K562 (cell line): ENCODE results near the gene IKZF3. TPM values are rescaled to one million over a fixed set of nuclear protein-coding genes. Genes with fewer than 3 reads are reported as not detected.
A peak's percentile ranks its signal among the peaks of the same experiment; 100 is the strongest.

Source experiments
- DIDO1 ChIP-seq: fragments of 450-650 bp; IDR thresholded peaks from 2 replicates; pipeline ENCODE4 v1.6.1; 2016; ENCODE audit warnings: low read depth, missing biosample characterization, missing genetic modification characterization
- MTA2 ChIP-seq: fragments of 450-650 bp; IDR thresholded peaks from 2 replicates; pipeline ENCODE4 v1.6.1; 2016; ENCODE audit warnings: low read depth
- PHF20 ChIP-seq: fragments of 450-650 bp; IDR thresholded peaks from 2 replicates; pipeline ENCODE4 v1.6.1; 2018; ENCODE audit not compliant: partially characterized antibody
- SNRNP70 ChIP-seq: fragments of 200-400 bp; formaldehyde crosslinking; optimal IDR thresholded peaks from 2 replicates; pipeline ENCODE3; 2017; ENCODE audit warnings: low read depth, low read length
- ZNF695 ChIP-seq: fragments of 450-650 bp; formaldehyde crosslinking; IDR thresholded peaks from 2 replicates; pipeline ENCODE4 v1.4.0; 2020; ENCODE audit warnings: mild to moderate bottlenecking, moderate library complexity
- polyA plus RNA-seq, 8 experiments: library from polyadenylated mRNA; depleted of rRNA in 4 of 8; stranded (reverse) in 5 of 8; unstranded in 3 of 8; fragments of >200 nt; fragmentation: Nextera tagmentation in 2 of 8; fragmentation: Illumina TruSeq in 1 of 8; extraction: Ambion mirVana in 2 of 8; extraction: Trizol in 1 of 8; gene quantifications; 2 replicates each; pipeline versions ENCODE4 v1.2.1 to v1.2.3, GENCODE V29; 2011 to 2014; ENCODE audit warnings: inconsistent platforms in 1 of 8, missing spikeins in 1 of 8
- total RNA-seq, 7 experiments: library from RNA; depleted of rRNA in 6 of 7; stranded (reverse); fragments of >200 nt in 6 of 7; fragmentation: Illumina TruSeq in 2 of 7; extraction: Trizol in 2 of 7; gene quantifications; 2 replicates each; pipeline versions ENCODE4 v1.2.1 to v1.2.3, GENCODE V29; 2011 to 2021; ENCODE audit warnings: low replicate concordance in 1 of 7
- TF ChIP-seq, protein P1 (sequence below): fragments of 250-450 bp; sonication (Bioruptor Pico); IDR thresholded peaks from 2 replicates; pipeline ENCODE4 v1.4.0; 2020; ENCODE audit warnings: mild to moderate bottlenecking, moderate library complexity
- TF ChIP-seq, protein P2 (sequence below): fragments of 250-450 bp; sonication (Bioruptor Pico); IDR thresholded peaks from 2 replicates; pipeline ENCODE4 v1.9.0; 2021; ENCODE audit warnings: mild to moderate bottlenecking, inconsistent platforms

Gene IKZF3
- total and polyA plus RNA-seq, 9 of the 15 experiments (the other 6 are each of a cell fraction or from before 2014, with no cell fraction given): 0.06 to 1.6 (median 0.62) TPM

DNA sequence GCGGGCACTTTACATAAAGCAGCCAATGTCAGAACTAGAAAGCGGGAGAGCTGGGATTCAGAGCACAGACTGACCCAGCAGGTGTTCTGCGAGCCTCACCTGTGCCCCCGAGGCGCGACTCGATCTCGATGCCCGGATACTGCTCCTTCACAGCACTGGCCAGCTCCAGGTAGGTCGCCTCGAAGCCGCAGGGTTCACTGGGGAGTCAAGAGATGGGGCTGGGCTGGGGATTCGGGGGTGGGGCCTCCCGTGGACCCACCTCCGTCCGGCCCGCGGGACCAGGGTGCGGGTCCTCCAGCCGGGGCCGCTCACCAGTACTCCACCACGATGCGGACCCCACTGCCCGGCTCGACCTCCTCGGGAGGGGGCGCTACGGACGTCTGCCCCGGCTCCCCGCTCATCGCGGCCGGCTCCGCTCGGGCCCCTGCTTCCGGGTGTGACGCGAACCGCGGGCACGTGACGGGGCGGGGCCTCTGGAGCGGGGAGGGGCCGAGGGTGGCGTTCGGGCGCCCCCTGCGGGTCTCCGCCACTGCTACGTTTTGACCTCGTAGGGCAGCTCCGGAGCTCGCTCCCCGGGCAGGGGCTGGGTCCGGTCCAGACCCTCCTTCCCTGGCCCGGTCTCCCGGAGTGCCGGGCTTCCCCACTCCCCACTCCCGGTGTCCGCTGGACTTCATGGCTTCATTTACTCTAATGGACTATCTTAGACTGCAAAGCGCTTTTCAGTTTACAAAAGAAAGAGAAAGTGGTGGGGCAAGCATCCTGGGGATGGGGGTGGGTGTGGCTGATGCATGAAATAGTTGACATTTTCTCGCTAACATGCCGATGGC is 133.8 kb downstream of the IKZF3 start, which contains the start of gene MIEN1 (continued):
- no peak for TF ChIP-seq SNRNP70
- no peak for TF ChIP-seq ZNF695 (CRISPR knock-in tag)
- TF ChIP-seq, protein P1, sequence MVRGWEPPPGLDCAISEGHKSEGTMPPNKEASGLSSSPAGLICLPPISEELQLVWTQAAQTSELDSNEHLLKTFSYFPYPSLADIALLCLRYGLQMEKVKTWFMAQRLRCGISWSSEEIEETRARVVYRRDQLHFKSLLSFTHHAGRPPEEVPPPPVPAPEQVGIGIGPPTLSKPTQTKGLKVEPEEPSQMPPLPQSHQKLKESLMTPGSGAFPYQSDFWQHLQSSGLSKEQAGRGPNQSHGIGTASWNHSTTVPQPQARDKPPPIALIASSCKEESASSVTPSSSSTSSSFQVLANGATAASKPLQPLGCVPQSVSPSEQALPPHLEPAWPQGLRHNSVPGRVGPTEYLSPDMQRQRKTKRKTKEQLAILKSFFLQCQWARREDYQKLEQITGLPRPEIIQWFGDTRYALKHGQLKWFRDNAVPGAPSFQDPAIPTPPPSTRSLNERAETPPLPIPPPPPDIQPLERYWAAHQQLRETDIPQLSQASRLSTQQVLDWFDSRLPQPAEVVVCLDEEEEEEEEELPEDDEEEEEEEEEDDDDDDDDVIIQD (CRISPR knock-in tag): no peak
- peak; percentile 85 for TF ChIP-seq PHF20
- TF ChIP-seq MTA2: no peak
- no peak for TF ChIP-seq DIDO1 (tag)
- TF ChIP-seq, protein P2, sequence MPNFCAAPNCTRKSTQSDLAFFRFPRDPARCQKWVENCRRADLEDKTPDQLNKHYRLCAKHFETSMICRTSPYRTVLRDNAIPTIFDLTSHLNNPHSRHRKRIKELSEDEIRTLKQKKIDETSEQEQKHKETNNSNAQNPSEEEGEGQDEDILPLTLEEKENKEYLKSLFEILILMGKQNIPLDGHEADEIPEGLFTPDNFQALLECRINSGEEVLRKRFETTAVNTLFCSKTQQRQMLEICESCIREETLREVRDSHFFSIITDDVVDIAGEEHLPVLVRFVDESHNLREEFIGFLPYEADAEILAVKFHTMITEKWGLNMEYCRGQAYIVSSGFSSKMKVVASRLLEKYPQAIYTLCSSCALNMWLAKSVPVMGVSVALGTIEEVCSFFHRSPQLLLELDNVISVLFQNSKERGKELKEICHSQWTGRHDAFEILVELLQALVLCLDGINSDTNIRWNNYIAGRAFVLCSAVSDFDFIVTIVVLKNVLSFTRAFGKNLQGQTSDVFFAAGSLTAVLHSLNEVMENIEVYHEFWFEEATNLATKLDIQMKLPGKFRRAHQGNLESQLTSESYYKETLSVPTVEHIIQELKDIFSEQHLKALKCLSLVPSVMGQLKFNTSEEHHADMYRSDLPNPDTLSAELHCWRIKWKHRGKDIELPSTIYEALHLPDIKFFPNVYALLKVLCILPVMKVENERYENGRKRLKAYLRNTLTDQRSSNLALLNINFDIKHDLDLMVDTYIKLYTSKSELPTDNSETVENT (CRISPR knock-in tag): no peak
